MM.1S (cell line): ENCODE data around the gene AP5Z1.

ENCODE experiments used
- CTCF ChIP-seq: fragments of 300-600 bp; sonication (generic); IDR thresholded peaks from 2 replicates; pipeline ENCODE4 v1.5.1; 2016; ENCODE audit warnings: antibody characterized with exemption, low read length, mixed read lengths
- EZH2 ChIP-seq: fragments of 300-600 bp; sonication (generic); optimal IDR thresholded peaks from 2 replicates; pipeline ENCODE3; 2017; ENCODE audit warnings: low read depth, mild to moderate bottlenecking, antibody characterized with exemption, low read length, mixed read lengths
- EZH2phosphoT487 ChIP-seq: fragments of 300-600 bp; sonication (generic); IDR thresholded peaks from 2 replicates; pipeline ENCODE4 v1.6.1; 2018; ENCODE audit warnings: antibody characterized with exemption, low read length

DNA sequence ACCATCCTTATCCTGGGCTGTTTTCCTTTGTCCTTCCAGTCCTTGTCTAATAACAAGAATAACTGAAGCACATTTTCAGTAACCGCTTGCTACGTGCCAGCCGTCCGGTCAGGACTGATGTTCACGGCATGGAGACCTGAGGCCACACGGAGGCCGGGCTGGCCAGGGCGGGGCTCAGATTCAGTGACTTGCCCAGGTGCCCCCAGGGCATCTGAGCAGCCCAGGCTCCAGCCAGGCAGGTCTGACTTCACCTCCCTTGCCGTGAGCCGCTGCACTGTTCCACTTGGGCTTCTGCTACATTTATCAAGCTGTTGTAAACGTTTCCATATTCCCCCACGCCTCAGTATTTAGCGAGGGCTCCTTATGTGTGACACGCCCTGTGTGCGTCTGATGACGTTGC lies 43.6 kb upstream of the AP5Z1 start:
- no peak for TF ChIP-seq EZH2phosphoT487
- no peak for TF ChIP-seq CTCF
- no peak for TF ChIP-seq EZH2
